H9 (cell line): ENCODE data around the gene TMEM245. TPM values are rescaled to one million over a fixed set of nuclear protein-coding genes. Genes with fewer than 3 reads are reported as not detected.

ENCODE experiments used
- DNase-seq: peaks from one replicate; pipeline ENCODE4 v3.0.0-alpha.2; 2017
- H2AFZ ChIP-seq: one replicate; pipeline ENCODE4 v1.6.1; 2013; ENCODE audit warnings: mild to moderate bottlenecking, low read length, control low read depth, moderate library complexity
- H2AK5ac ChIP-seq: 2 replicates; pipeline ENCODE4 v1.6.1; 2013; ENCODE audit warnings: low read length, control low read depth, mixed read lengths; ENCODE audit not compliant: insufficient read length
- H2BK120ac ChIP-seq: one replicate; pipeline ENCODE4 v1.6.1; 2013; ENCODE audit warnings: low read depth, mild to moderate bottlenecking, low read length, control low read depth, inconsistent platforms; ENCODE audit not compliant: poor library complexity, severe bottlenecking
- H2BK12ac ChIP-seq: 2 replicates; pipeline ENCODE4 v1.6.1; 2013; ENCODE audit warnings: low read length, control low read depth, mixed read lengths, low read depth; ENCODE audit not compliant: insufficient read length
- H2BK15ac ChIP-seq: 2 replicates; pipeline ENCODE4 v1.6.1; 2013; ENCODE audit warnings: low read depth, low read length, control low read depth
- H2BK20ac ChIP-seq: one replicate; pipeline ENCODE4 v1.6.1; 2013; ENCODE audit warnings: low read depth, mild to moderate bottlenecking, low read length, control low read depth, inconsistent platforms; ENCODE audit not compliant: poor library complexity, severe bottlenecking
- H2BK5ac ChIP-seq: 2 replicates; pipeline ENCODE4 v1.6.1; 2013; ENCODE audit warnings: low read length, control low read depth, mixed read lengths; ENCODE audit not compliant: insufficient read length
- H3K14ac ChIP-seq: 2 replicates; pipeline ENCODE4 v1.6.1; 2013; ENCODE audit warnings: low read length, control low read depth; ENCODE audit not compliant: insufficient read depth
- H3K18ac ChIP-seq: 2 replicates; pipeline ENCODE4 v1.6.1; 2013; ENCODE audit warnings: low read depth, mild to moderate bottlenecking, mixed read lengths, low read length, control low read depth; ENCODE audit not compliant: insufficient read length
- H3K23ac ChIP-seq: 2 replicates; pipeline ENCODE4 v1.6.1; 2013; ENCODE audit warnings: low read length, control low read depth, mixed read lengths, low read depth; ENCODE audit not compliant: insufficient read length
- H3K23me2 ChIP-seq: 2 replicates; pipeline ENCODE4 v1.6.1; 2013; ENCODE audit warnings: low read depth, mild to moderate bottlenecking, mixed read lengths, low read length, control low read depth; ENCODE audit not compliant: insufficient read length, poor library complexity, severe bottlenecking
- H3K27ac ChIP-seq: 2 replicates; pipeline ENCODE4 v1.5.1; 2013; ENCODE audit warnings: low read length, control low read depth, mixed read lengths, low read depth; ENCODE audit not compliant: insufficient read length
- H3K27me3 ChIP-seq: 2 replicates; pipeline ENCODE4 v1.6.1; 2013; ENCODE audit warnings: low read length, control low read depth, inconsistent platforms; ENCODE audit not compliant: insufficient read depth
- H3K4ac ChIP-seq: 2 replicates; pipeline ENCODE4 v1.6.1; 2013; ENCODE audit warnings: low read depth, mild to moderate bottlenecking, control low read depth, inconsistent platforms, low read length, moderate library complexity
- H3K4me1 ChIP-seq: 2 replicates; pipeline ENCODE4 v1.6.1; 2013; ENCODE audit warnings: low read length, control low read depth, inconsistent platforms; ENCODE audit not compliant: insufficient read depth
- H3K4me2 ChIP-seq: 2 replicates; pipeline ENCODE4 v1.6.1; 2013; ENCODE audit warnings: low read length, control low read depth, mixed read lengths; ENCODE audit not compliant: insufficient read length, insufficient read depth
- H3K56ac ChIP-seq: 2 replicates; pipeline ENCODE4 v1.6.1; 2013; ENCODE audit warnings: low read depth, mild to moderate bottlenecking, mixed read lengths, low read length, control low read depth; ENCODE audit not compliant: insufficient read length
- H3K79me1 ChIP-seq: 2 replicates; pipeline ENCODE4 v1.6.1; 2013; ENCODE audit warnings: low read depth, mild to moderate bottlenecking, moderate library complexity, low read length, control low read depth, inconsistent platforms; ENCODE audit not compliant: insufficient read depth, poor library complexity, severe bottlenecking
- H3K79me2 ChIP-seq: 2 replicates; pipeline ENCODE4 v1.6.1; 2013; ENCODE audit warnings: low read length, control low read depth, inconsistent platforms; ENCODE audit not compliant: insufficient read depth
- H3K9ac ChIP-seq: 2 replicates; pipeline ENCODE4 v1.6.1; 2013; ENCODE audit warnings: low read length, control low read depth, mixed read lengths; ENCODE audit not compliant: insufficient read length; ENCODE audit errors: extremely low read depth
- H3K9me3 ChIP-seq: one replicate; pipeline ENCODE4 v1.6.1; 2013; ENCODE audit warnings: low read depth, low read length, inconsistent platforms; ENCODE audit not compliant: control insufficient read depth
- H3T11ph ChIP-seq: one replicate; pipeline ENCODE4 v1.6.1; 2013; ENCODE audit warnings: mild to moderate bottlenecking, low read length, control low read depth, inconsistent platforms
- H4K20me1 ChIP-seq: one replicate; pipeline ENCODE4 v1.6.1; 2013; ENCODE audit not compliant: control insufficient read depth, insufficient read length, insufficient read depth
- H4K5ac ChIP-seq: 2 replicates; pipeline ENCODE4 v1.6.1; 2013; ENCODE audit warnings: low read depth, mild to moderate bottlenecking, mixed read lengths, low read length, control low read depth; ENCODE audit not compliant: insufficient read length
- H4K8ac ChIP-seq: replicated peaks from 2 replicates; pipeline ENCODE4 v1.6.1; 2013; ENCODE audit warnings: low read length, control low read depth, mixed read lengths, low read depth; ENCODE audit not compliant: insufficient read length
- H4K91ac ChIP-seq: 2 replicates; pipeline ENCODE4 v1.6.1; 2013; ENCODE audit warnings: low read depth, mild to moderate bottlenecking, moderate library complexity, mixed read lengths, low read length, control low read depth; ENCODE audit not compliant: insufficient read length
- H3K27ac Mint-ChIP-seq, 3 experiments: 2 replicates in 2 of 3; 3 replicates in 1 of 3; pipeline ENCODE4 v1.8.0; 2020 to 2021; ENCODE audit warnings: mixed read lengths in 3 of 3, mild to moderate bottlenecking in 1 of 3, moderate library complexity in 1 of 3
- H3K27me3 Mint-ChIP-seq: 2 replicates; pipeline ENCODE4 v1.8.0; 2021; ENCODE audit warnings: low read depth, mild to moderate bottlenecking, moderate library complexity, mixed read lengths
- H3K36me3 Mint-ChIP-seq, 3 experiments: 2 replicates in 2 of 3; 3 replicates in 1 of 3; pipeline ENCODE4 v1.8.0; 2020 to 2021; ENCODE audit warnings: low read depth in 3 of 3, mixed read lengths in 3 of 3; ENCODE audit not compliant: insufficient read depth in 1 of 3
- H3K4me1 Mint-ChIP-seq, 2 experiments: 2 replicates each; pipeline ENCODE4 v1.8.0; 2020; ENCODE audit warnings: mixed read lengths in 2 of 2
- H3K4me3 Mint-ChIP-seq, 2 experiments: 2 replicates in 1 of 2; 3 replicates in 1 of 2; pipeline ENCODE4 v1.8.0; 2020 to 2021; ENCODE audit warnings: mild to moderate bottlenecking in 2 of 2, mixed read lengths in 2 of 2, moderate library complexity in 1 of 2
- H3K9me3 Mint-ChIP-seq, 2 experiments: 2 replicates in 1 of 2; 3 replicates in 1 of 2; pipeline ENCODE4 v1.8.0; 2020; ENCODE audit warnings: mild to moderate bottlenecking in 2 of 2, mixed read lengths in 2 of 2, moderate library complexity in 1 of 2
- WGBS: extraction: QIAGEN DNeasy Blood & Tissue Kit; methylation state at CpG from one replicate; pipeline ENCODE4 v1.1.7; 2013; ENCODE audit warnings: missing lambda C conversion rate, low lambda C conversion rate, mixed read lengths; ENCODE audit not compliant: insufficient read length; ENCODE audit errors: extremely low coverage; 5-methylcytosine and 5-hydroxymethylcytosine counted together
- total RNA-seq: library from RNA; stranded (reverse); gene quantifications from 2 replicates; pipeline ENCODE4 v1.2.1, GENCODE V29; 2021
- TF ChIP-seq, protein P1 (sequence below): fragments of 200-600 bp; sonication (generic); conservative IDR thresholded peaks from 3 replicates; pipeline ENCODE4 v1.8.0; 2021; ENCODE audit warnings: antibody characterized with exemption, mild to moderate bottlenecking

TMEM245 gene
- total RNA-seq, 1 experiment from 2014 or later, result 37.9 TPM

DNA sequence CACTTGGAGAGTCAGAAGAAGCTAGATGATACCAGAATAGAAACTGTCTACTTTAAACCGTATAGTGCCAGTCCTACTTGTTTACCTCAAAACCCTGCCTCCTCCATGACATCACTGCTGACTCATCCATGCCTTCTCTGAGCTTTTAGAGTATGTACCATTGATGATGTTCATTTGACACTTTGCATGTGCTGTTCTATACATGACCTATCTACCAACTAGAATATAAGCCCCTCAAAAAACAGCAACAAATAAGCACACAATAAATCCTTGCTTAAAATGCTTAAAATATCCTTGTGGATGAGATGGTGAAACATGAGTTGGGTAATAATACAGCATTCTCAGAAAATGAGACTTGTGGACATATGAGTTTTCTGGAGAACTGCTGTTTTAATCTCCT is 109.0 kb downstream of the TMEM245 start:
- Histone ChIP-seq H3K9ac (no peak overlapping the region), H3K18ac (no peak overlapping the region), H4K91ac (no peak overlapping the region), H3K27ac (no peak overlapping the region), H3K56ac (no peak overlapping the region), H3K27me3 (no peaks in the 10 kb centered on the region; the same call in 1 of the 2 replicates), H2BK20ac (no peak overlapping the region), H3K79me2 (peaks cover 1% of the 10 kb centered on the region; the same call in 1 of the 2 replicates), H2BK5ac (no peak overlapping the region), H3K9me3 (no peaks in the 10 kb centered on the region), H3K79me1 (peaks cover 3% of the 10 kb centered on the region), H4K5ac (no peak overlapping the region), H2AFZ (no peak overlapping the region), H3K23ac (no peak overlapping the region), H3K4ac (no peak overlapping the region), H3T11ph (no peak overlapping the region), H2BK15ac (no peak overlapping the region), H3K14ac (no peak overlapping the region), H4K20me1 (no peaks in the 10 kb centered on the region), H3K4me2 (no peak overlapping the region), H2BK12ac (no peak overlapping the region), H3K4me1 (no peaks in the 10 kb centered on the region), H3K23me2 (peaks cover 12% of the 10 kb centered on the region), H2AK5ac (no peak overlapping the region), H4K8ac (no peak overlapping the region), H2BK120ac (no peak overlapping the region)
- TF ChIP-seq, protein P1, sequence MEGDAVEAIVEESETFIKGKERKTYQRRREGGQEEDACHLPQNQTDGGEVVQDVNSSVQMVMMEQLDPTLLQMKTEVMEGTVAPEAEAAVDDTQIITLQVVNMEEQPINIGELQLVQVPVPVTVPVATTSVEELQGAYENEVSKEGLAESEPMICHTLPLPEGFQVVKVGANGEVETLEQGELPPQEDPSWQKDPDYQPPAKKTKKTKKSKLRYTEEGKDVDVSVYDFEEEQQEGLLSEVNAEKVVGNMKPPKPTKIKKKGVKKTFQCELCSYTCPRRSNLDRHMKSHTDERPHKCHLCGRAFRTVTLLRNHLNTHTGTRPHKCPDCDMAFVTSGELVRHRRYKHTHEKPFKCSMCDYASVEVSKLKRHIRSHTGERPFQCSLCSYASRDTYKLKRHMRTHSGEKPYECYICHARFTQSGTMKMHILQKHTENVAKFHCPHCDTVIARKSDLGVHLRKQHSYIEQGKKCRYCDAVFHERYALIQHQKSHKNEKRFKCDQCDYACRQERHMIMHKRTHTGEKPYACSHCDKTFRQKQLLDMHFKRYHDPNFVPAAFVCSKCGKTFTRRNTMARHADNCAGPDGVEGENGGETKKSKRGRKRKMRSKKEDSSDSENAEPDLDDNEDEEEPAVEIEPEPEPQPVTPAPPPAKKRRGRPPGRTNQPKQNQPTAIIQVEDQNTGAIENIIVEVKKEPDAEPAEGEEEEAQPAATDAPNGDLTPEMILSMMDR, result no peak
- H3K9me3 Mint-ChIP-seq, result no peaks in the 10 kb centered on the region; a peak in 2 of 5 replicates
- peaks cover 19 to 33% of the 10 kb centered on the region in 2 experiments for H3K4me1 Mint-ChIP-seq
- H3K27ac Mint-ChIP-seq, result no peak overlapping the region
- no peak for DNase-seq
- no peak overlapping the region for H3K4me3 Mint-ChIP-seq
- H3K27me3 Mint-ChIP-seq, result peaks cover 11% of the 10 kb centered on the region
- peaks cover 0 to 6% (median 2%) of the 10 kb centered on the region in 3 experiments; a peak in 4 of 7 replicates for H3K36me3 Mint-ChIP-seq
- no CpG with 5 or more reads among the region's 1 CpG for WGBS
